Sigmoid colon (tissue), 7 donors: Measurements from ENCODE around the gene TM6SF1. TPM values are rescaled to one million over a fixed set of nuclear protein-coding genes. Genes with fewer than 3 reads are reported as not detected.
"Not testable (repeated sequence)": the region's sequence is repeated elsewhere in the genome, so short reads cannot be mapped to it uniquely, and the experiment has no call there.

Experiments
- DNase-seq: peaks from one replicate; pipeline ENCODE4 v3.0.0-alpha.2; 2019
- H3K27ac ChIP-seq, 4 donors: fragments of 200-600 bp; sonication (generic); one replicate each; pipeline ENCODE4 v1.5.1; 2016 to 2019; ENCODE audit warnings: mild to moderate bottlenecking in 1 of 4
- H3K27me3 ChIP-seq, 3 donors: fragments of 200-600 bp; sonication (generic); one replicate each; pipeline ENCODE4 v1.5.1; 2019; ENCODE audit warnings: mild to moderate bottlenecking in 1 of 3
- H3K36me3 ChIP-seq, 4 donors: fragments of 200-600 bp; sonication (generic); one replicate each; pipeline ENCODE4 v1.5.1; 2016 to 2019
- H3K4me1 ChIP-seq, 4 donors: fragments of 200-600 bp; sonication (generic); one replicate each; pipeline ENCODE4 v1.5.1; 2017 to 2019
- H3K4me3 ChIP-seq, 4 donors: fragments of 200-600 bp; sonication (generic); one replicate each; pipeline ENCODE4 v1.5.1; 2017 to 2019; ENCODE audit warnings: mild to moderate bottlenecking in 2 of 4, moderate library complexity in 1 of 4
- H3K9me3 ChIP-seq, 4 donors: fragments of 200-600 bp in 3 of 4; sonication (generic) in 3 of 4; one replicate each; pipeline versions ENCODE4 v1.5.1 to v1.6.1; 2013 to 2019
- CTCF ChIP-seq, 4 experiments: fragments of 450-650 bp in 3 of 4; fragments of 200-600 bp in 1 of 4; IDR thresholded peaks; one replicate each; pipeline ENCODE4 v1.5.1; 2016 to 2019; ENCODE audit warnings: antibody characterized with exemption in 4 of 4, mild to moderate bottlenecking in 3 of 4, moderate library complexity in 2 of 4
- EP300 ChIP-seq, 4 donors: sonication (generic); formaldehyde crosslinking; IDR thresholded peaks; one replicate each; pipeline ENCODE4 v1.6.1; 2017; ENCODE audit warnings: antibody characterized with exemption in 4 of 4
- POLR2A ChIP-seq, 2 donors: fragments of 450-650 bp; IDR thresholded peaks; one replicate each; pipeline ENCODE4 v1.6.1; 2016; ENCODE audit warnings: antibody characterized with exemption in 2 of 2, mild to moderate bottlenecking in 2 of 2, moderate library complexity in 2 of 2
- POLR2AphosphoS5 ChIP-seq, 4 donors: sonication (generic); formaldehyde crosslinking; IDR thresholded peaks; one replicate each; pipeline ENCODE4 v1.6.1; 2017; ENCODE audit warnings: antibody characterized with exemption in 4 of 4
- WGBS, 2 donors: extraction: QIAGEN DNeasy Blood & Tissue Kit; methylation state at CpG; one replicate each; pipeline ENCODE4 v1.1.7; 2013; 5-methylcytosine and 5-hydroxymethylcytosine counted together
- intact Hi-C: fragments of 100-400 bp; cut with DNase I; formaldehyde crosslinking; loops from one replicate; pipeline ENCODE4 v1.15.1; 2023
- polyA plus RNA-seq, 3 donors: library from polyadenylated mRNA; stranded (reverse); fragments of 200-250 nt; gene quantifications; one replicate each; pipeline ENCODE4 v1.2.3, GENCODE V29; 2013
- total RNA-seq, 4 donors: library from RNA; depleted of rRNA; stranded (reverse); fragments of >200 nt; gene quantifications; one replicate each; pipeline ENCODE4 v1.1.0, GENCODE V29; 2016
- donor health status: healthy with polysubstance abuse.
- donor health status: Bipolar disorder and iron deficiency.
- donor health status: healthy.

Gene TM6SF1
- total and polyA plus RNA-seq, 7 donors: 1.2 to 7.5 (median 2.8) TPM

GRCh38 chr15:83078712-83079111, 28.7 kb upstream of the TM6SF1 start:
- H3K9me3 ChIP-seq: peaks cover 0 to under 1% (median 0%) of the 10 kb centered on the region in 4 donors
- H3K4me3 ChIP-seq: no peak overlapping the region
- no peaks in the 10 kb centered on the region for H3K4me1 ChIP-seq
- no peaks in the 10 kb centered on the region for H3K36me3 ChIP-seq
- 71 to 79% methylated on average over 7 of the region's 7 CpGs for WGBS, 2 donors
- H3K27me3 ChIP-seq: peaks cover 0 to 20% (median 4%) of the 10 kb centered on the region in 3 donors
- intact Hi-C loops: no loop called here
- no peak overlapping the region for H3K27ac ChIP-seq
- no peak for TF ChIP-seq EP300 (IDR thresholded peaks at IDR 0.05)
- TF ChIP-seq POLR2A (IDR thresholded peaks at IDR 0.05): no peak
- no peak for TF ChIP-seq CTCF (IDR thresholded peaks at IDR 0.05)
- no peak for TF ChIP-seq POLR2AphosphoS5 (IDR thresholded peaks at IDR 0.05)
- no peak for DNase-seq

GRCh38 chr15:83081256-83082014, 26.0 kb upstream of the TM6SF1 start:
- Histone ChIP-seq H3K4me1 (no peaks in the 10 kb centered on the region), H3K4me3 (no peak overlapping the region), H3K27me3 (peaks cover 0 to 20% (median 4%) of the 10 kb centered on the region in 3 donors), H3K27ac (no peak overlapping the region), H3K9me3 (no peaks in the 10 kb centered on the region), H3K36me3 (no peaks in the 10 kb centered on the region)
- DNase-seq: no peak
- intact Hi-C loops: no loop called here
- TF ChIP-seq POLR2AphosphoS5 (IDR thresholded peaks at IDR 0.05) (no peak), CTCF (IDR thresholded peaks at IDR 0.05) (no peak), POLR2A (IDR thresholded peaks at IDR 0.05) (no peak), EP300 (IDR thresholded peaks at IDR 0.05) (no peak)
- 84 to 86% methylated on average over 5 of the region's 5 CpGs for WGBS, 2 donors

GRCh38 chr15:83082730-83083386, 24.6 kb upstream of the TM6SF1 start:
- no peak for DNase-seq
- no peak for TF ChIP-seq CTCF (IDR thresholded peaks at IDR 0.05)
- TF ChIP-seq EP300 (IDR thresholded peaks at IDR 0.05): no peak
- TF ChIP-seq POLR2A (IDR thresholded peaks at IDR 0.05): no peak
- no peak for TF ChIP-seq POLR2AphosphoS5 (IDR thresholded peaks at IDR 0.05)
- H3K27me3 ChIP-seq: peaks cover 0 to 18% (median 4%) of the 10 kb centered on the region in 3 donors
- no peak overlapping the region for H3K27ac ChIP-seq
- no peaks in the 10 kb centered on the region for H3K36me3 ChIP-seq
- H3K9me3 ChIP-seq: no peaks in the 10 kb centered on the region
- WGBS, 2 donors: 72 to 84% methylated on average over 5 of the region's 5 CpGs
- no peaks in the 10 kb centered on the region for H3K4me1 ChIP-seq
- intact Hi-C loops: no loop called here
- no peak overlapping the region for H3K4me3 ChIP-seq

GRCh38 chr15:83085461-83085860, 22.0 kb upstream of the TM6SF1 start:
- H3K4me1 ChIP-seq, H3K4me3 ChIP-seq, H3K27me3 ChIP-seq, intact Hi-C loops, H3K9me3 ChIP-seq, DNase-seq, H3K27ac ChIP-seq, H3K36me3 ChIP-seq: not testable (repeated sequence)
- WGBS, 2 donors: 89 to 94% methylated on average over 3 of the region's 3 CpGs

- 88 to 92% methylated on average over 8 of the region's 8 CpGs for WGBS, 2 donors
- H3K36me3 ChIP-seq, DNase-seq, H3K27me3 ChIP-seq, intact Hi-C loops, H3K4me1 ChIP-seq, H3K27ac ChIP-seq, H3K9me3 ChIP-seq, H3K4me3 ChIP-seq: not testable (repeated sequence)
Observed at GRCh38 chr15:83085864-83086552, 21.4 kb upstream of the TM6SF1 start.
